HG03060 (cell line): ENCODE measurements around the gene TSPEAR.
"Not testable (repeated sequence)": the region's sequence is repeated elsewhere in the genome, so short reads cannot be mapped to it uniquely, and the experiment has no call there.

Experiments used
- ATAC-seq: cut with Tn5 transposase; IDR thresholded peaks from one replicate; pipeline ENCODE4 v1.9.1; 2021; ENCODE audit warnings: low read depth, moderate number of reproducible peaks; ENCODE audit not compliant: unreplicated experiment

TSPEAR gene

DNA sequence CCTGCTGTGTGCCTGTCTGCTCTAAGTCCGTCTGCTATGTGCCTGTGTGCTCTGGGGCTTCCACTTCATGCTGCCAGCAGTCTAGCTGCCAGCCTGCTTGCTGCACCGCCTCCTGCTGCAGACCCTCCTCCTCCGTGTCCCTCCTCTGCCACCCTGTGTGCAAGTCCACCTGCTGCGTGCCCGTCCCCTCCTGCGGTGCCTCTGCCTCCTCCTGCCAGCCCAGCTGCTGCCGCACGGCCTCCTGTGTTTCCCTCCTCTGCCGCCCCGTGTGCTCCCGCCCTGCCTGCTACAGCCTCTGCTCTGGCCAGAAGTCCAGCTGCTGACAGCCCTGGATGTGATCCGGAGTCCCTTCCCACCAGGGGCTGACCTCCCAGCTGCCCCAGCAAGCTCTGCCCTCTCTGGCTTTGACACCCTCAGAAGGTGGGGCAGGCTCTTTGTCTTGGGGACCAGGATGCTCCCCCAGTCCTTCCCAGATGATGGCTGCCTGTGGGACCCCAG lies 73.5 kb downstream of the TSPEAR start:
- ATAC-seq: not testable (repeated sequence)

DNA sequence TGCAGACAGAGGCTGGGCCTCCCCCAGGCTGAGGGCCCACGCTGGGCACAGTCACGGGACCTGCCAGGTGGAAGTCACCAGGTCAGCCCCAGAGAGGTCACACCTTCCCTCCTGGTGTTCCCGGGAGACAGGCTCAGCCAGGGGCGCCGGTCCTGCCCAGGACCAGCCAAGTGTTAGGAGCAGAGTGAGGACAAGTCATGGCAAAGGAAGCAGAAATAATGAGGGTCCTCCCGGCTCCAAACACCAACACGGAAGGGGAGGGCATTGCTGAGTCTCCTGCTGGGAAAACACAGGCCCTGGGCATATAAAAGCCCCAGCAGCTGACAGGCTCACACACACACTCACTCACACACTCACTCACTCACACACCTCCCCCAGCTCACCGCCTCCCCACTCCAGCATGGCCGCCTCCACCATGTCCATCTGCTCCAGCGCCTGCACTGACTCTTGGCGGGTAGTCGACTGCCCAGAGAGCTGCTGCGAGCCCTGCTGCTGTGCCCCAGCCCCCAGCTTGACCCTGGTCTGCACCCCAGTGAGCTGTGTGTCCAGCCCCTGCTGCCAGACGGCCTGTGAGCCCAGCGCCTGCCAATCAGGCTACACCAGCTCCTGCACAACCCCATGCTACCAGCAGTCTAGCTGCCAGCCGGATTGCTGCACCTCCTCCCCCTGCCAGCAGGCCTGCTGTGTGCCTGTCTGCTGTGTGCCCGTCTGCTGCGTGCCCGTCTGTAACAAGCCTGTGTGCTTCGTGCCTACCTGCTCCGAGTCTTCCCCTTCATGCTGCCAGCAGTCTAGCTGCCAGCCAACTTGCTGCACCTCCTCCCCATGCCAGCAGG lies 74.1 kb downstream of the TSPEAR start, which contains the start of gene KRTAP10-10:
Gene KRTAP10-10, plus strand, starts transcription at position 339 of the 833 bp plus-strand sequence. Its CDS starts 62 bp downstream, at position 401.
- ATAC-seq: no peak

DNA sequence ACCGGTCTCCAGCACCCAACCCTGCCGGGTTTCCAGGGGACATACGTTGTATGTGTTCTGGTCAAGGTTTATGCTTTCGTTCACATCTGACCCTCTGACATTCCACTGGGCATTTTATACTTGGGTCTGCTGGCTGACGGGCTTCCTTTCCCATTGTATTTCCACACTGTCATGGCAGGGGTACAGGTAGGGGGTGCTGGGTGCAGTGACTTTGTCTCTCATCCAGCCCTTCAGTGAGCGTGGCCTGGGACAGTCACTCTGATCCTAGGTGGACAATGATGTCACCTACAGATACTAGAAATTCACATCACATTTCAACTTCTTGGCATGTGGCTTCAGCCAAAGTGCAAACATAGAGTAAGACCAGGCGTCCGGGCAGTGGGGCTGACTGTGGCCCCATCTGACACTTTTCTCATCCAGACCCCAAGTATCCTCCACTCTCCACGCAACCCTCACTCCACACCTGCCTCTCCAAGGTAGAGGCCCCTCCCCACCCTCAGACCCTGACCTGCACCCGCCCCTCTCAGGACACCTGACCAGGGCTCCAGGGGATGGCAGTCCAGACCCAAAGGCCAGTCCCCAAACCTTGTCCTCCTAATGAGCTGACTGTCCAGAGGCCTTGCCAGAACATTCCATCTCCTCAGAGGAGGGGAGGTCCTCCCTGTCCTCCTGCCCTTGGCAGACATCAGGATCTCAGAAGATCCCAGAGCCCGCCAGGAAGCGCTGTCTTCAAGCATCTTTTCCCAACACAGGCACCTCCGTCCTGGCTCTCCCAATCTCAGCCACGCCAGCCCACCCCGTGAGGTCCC lies 75.0 kb downstream of the TSPEAR start:
- no peak for ATAC-seq

- ATAC-seq: no peak
These were observed 79.3 kb downstream of the TSPEAR start for GRCh38 chr21:44632067-44632466.

DNA sequence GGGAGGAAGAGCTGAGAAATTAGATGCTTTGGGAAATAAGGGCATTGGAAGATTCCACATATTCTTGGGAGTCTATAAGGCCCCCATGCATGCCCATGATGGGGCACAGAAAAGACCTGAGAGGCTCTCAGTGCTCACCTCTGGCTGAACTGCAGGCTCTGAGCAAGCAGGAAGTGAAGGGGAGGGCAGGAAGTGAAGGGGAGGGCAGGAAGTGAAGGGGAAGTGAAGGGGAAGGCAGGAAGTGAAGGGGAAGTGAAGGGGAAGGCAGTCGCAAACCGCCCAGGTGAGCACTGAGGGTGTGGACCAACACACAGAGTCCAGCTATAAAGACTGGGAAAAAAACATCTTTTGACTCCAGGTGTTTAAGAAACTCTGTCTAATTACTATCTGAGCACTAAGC lies 80.9 kb downstream of the TSPEAR start:
- ATAC-seq: no peak

DNA sequence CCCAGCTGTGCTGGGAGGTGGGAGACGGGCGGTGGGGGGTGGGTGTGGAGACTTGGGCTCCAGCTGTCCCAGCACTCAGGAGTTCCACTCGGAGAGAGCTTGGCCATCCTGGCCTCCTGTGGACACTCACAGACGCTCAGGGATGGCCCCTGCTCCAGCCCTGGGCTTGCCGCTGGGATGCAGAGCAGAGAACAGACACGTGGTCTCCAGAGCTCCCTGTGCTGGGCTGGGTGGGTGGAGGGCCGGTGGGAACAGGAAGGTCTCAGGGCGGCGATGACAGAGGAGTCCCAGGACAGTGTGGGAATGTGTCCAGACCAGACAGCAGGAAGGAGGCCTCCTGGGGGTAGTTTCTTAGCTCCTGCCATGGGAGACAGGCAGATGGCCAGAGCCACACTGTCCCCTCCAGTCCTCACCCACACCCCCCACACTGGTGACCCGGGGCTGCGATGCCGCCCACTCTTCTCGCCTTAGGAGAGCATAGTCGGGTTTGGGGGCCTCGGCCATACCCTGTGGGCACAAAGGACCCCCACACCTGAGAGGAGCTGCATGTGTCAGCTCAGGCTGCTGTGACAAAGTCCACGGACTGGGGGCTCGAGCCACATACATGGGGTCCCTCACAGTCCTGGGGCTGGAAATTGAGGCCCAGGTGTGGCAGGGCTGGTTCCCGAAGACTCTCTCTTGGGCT lies 82.5 kb downstream of the TSPEAR start:
- no peak for ATAC-seq

DNA sequence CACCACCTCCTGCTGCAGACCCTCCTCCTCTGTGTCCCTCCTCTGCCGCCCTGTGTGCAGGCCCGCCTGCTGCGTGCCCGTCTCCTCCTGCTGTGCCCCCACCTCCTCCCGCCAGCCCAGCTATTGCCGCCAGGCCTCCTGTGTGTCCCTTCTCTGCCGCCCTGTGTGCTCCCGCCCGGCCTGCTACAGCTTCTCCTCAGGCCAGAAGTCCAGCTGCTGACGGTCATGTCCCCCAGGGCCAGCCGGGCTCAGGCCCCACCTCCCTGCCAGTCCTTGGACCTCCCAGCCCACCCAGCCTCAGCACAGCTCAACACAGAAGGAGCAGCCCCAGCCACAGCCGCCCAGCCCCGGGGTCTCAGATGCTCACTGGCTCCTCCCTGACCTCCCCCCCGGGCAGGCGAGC lies 83.5 kb downstream of the TSPEAR start:
- ATAC-seq: not testable (repeated sequence)

DNA sequence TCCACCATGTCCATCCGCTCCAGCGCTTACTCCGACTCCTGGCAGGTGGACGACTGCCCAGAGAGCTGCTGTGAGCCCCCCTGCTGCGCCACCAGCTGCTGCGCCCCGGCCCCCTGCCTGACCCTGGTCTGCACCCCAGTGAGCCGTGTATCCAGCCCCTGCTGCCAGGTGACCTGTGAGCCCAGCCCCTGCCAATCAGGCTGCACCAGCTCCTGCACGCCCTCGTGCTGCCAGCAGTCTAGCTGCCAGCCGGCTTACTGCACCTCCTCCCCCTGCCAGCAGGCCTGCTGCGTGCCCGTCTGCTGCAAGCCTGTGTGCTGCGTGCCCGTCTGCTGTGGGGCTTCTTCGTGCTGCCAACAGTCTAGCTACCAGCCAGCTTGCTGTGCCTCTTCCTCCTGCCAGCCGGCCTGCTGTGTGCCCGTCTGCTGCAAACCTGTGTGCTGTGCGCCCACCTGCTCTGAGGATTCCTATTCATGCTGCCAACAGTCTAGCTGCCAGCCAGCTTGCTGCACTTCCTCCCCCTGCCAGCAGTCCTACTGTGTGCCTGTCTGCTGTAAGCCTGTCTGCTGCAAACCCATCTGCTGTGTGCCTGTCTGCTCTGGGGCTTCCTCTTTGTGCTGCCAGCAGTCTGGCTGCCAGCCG lies 84.1 kb downstream of the TSPEAR start:
- not testable (repeated sequence) for ATAC-seq

GRCh38 chr21:44626673-44627143 lies 84.7 kb downstream of the TSPEAR start, which contains the start of gene KRTAP10-9:
TSS of gene KRTAP10-9 (plus strand) at chr21:44627093. CDS start at chr21:44627172, 79 bp downstream.
- ATAC-seq: no peak

DNA sequence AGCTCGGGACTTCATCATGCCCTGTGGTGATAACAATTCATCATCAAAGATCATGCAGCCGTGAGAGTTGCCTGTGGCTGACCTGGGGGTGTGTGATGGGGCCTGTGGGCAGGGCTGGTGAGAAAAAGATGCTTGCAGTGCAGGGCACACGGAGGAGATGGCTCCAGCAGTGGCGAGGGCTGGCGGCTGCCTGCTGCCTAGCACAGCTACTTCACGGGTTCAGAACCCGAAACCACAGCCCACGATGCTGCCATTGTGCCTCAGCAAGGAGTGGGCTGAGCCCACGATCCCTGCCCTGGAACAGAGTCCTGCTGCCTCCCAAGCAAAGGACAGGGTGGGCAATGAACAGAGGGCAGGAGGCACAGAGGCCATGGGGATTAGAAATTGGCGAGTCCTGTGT lies 85.1 kb downstream of the TSPEAR start:
- ATAC-seq: no peak

GRCh38 chr21:44625756-44626155 lies 85.6 kb downstream of the TSPEAR start:
- no peak for ATAC-seq

DNA sequence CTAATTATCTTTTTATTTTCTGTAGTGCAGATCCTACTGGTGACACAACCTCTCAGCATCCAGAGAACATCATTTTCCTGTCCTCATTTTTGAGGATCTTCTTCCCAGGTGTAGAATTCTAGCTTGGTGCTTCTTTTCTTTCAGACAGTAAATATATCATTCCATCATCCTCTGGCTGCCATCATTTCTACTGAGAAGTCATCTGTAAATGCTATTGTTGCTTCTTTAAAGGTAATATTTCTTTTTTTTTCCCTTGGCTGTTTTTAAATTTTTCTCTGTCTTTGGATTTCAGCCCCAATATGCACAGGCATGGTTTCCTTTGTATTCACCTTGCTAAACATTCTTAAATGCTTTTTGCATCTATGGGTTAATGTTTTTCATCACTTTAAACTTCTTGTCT lies 87.8 kb downstream of the TSPEAR start:
- ATAC-seq: no peak

- ATAC-seq: no peak
These were observed 91.5 kb downstream of the TSPEAR start for GRCh38 chr21:44619886-44620285.

DNA sequence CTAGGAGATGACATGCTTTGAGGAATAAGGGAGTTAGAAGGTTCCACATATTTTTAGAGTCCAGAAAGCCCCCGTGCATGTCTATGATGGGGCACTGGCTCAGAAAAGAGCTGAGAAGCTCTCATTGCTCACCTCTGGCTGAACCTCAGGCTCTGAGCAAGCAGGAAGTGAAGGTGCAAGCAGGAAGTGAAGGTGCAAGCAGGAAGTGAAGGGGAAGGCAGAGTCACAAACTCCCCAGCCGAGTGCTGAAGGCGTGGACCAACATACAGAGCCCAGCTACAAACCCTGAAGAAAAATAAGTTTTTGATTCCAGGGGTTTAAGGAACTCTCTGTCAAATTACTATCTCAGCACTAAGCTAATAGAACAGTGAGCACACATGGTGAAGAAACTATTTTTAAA lies 92.5 kb downstream of the TSPEAR start:
- no peak for ATAC-seq

- ATAC-seq: no peak
These were observed 92.9 kb downstream of the TSPEAR start for GRCh38 chr21:44618504-44618903.

DNA sequence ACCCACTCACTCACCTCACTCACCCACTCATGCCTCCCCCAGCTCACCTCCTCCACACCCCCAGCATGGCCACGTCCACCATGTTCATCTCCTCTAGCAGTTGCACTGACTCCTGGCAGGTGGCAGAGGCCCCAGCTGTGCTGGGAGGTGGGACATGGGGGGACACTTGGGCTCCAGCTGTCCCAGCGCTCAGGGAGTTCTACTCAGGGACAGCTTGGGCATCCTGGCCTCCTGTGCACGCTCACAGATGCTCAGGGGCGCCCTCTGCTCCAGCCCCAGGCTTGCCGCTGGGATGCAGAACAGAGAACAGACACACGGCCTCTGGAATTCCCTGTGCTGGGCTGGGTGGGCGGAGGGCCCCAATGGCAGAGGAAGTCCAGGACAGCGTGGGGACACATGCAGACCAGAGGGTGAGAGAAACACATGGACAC lies 94.3 kb downstream of the TSPEAR start:
- ATAC-seq: no peak

- no peak for ATAC-seq
These were observed 94.8 kb downstream of the TSPEAR start for GRCh38 chr21:44616591-44616926.

- no peak for ATAC-seq
These were observed 95.3 kb downstream of the TSPEAR start for GRCh38 chr21:44615911-44616590.

- ATAC-seq: no peak
These were observed 95.9 kb downstream of the TSPEAR start for GRCh38 chr21:44615466-44615865.
